Thymus (tissue), 11 donors: Measurements from ENCODE around the gene GPC1. TPM values are rescaled to one million over a fixed set of nuclear protein-coding genes. Genes with fewer than 3 reads are reported as not detected.

Experiments
- DNase-seq, 9 donors: peaks; one replicate each; pipeline ENCODE4 v3.0.0-alpha.2; 2013; ENCODE audit warnings: low spot score in 9 of 9, low read depth in 6 of 9, missing footprints in 1 of 9
- H3K27ac ChIP-seq, 2 donors: one replicate each; pipeline ENCODE4 v1.5.1; 2013; ENCODE audit warnings: control low read depth in 1 of 2, low read depth in 1 of 2, low read length in 1 of 2, mild to moderate bottlenecking in 1 of 2, moderate library complexity in 1 of 2
- H3K27me3 ChIP-seq, 2 donors: one replicate each; pipeline ENCODE4 v1.5.1; 2013; ENCODE audit warnings: low read length in 1 of 2; ENCODE audit not compliant: control insufficient read depth in 2 of 2, insufficient read depth in 1 of 2
- H3K36me3 ChIP-seq, 2 donors: one replicate each; pipeline ENCODE4 v1.5.1; 2013; ENCODE audit warnings: low read length in 1 of 2, mild to moderate bottlenecking in 1 of 2, moderate library complexity in 1 of 2; ENCODE audit not compliant: control insufficient read depth in 2 of 2, insufficient read depth in 2 of 2
- H3K4me1 ChIP-seq, 2 donors: one replicate each; pipeline ENCODE4 v1.5.1; 2013; ENCODE audit warnings: low read length in 2 of 2; ENCODE audit not compliant: control insufficient read depth in 2 of 2, insufficient read depth in 2 of 2
- H3K4me3 ChIP-seq, 2 donors: one replicate each; pipeline ENCODE4 v1.5.1; 2013; ENCODE audit warnings: low read length in 2 of 2, control low read depth in 1 of 2, mild to moderate bottlenecking in 1 of 2
- H3K9me3 ChIP-seq, 2 donors: one replicate each; pipeline ENCODE4 v1.5.1; 2013; ENCODE audit warnings: low read length in 1 of 2, mild to moderate bottlenecking in 1 of 2; ENCODE audit not compliant: control insufficient read depth in 2 of 2, insufficient read depth in 1 of 2
- WGBS: extraction: QIAGEN DNeasy Blood & Tissue Kit; methylation state at CpG from one replicate; pipeline ENCODE4 v1.1.7; 2013; 5-methylcytosine and 5-hydroxymethylcytosine counted together
- polyA plus RNA-seq: library from polyadenylated mRNA; stranded (reverse); fragments of 200-250 nt; gene quantifications from one replicate; pipeline ENCODE4 v1.2.3, GENCODE V29; 2013
- total RNA-seq: library from RNA; stranded (reverse); fragments of 120-200 nt; gene quantifications from one replicate; pipeline ENCODE4 v1.2.4, GENCODE V29; 2013
- donor health status: healthy.

GPC1 gene
- total and polyA plus RNA-seq, 2 donors: 4.4 to 46.6 TPM

DNA sequence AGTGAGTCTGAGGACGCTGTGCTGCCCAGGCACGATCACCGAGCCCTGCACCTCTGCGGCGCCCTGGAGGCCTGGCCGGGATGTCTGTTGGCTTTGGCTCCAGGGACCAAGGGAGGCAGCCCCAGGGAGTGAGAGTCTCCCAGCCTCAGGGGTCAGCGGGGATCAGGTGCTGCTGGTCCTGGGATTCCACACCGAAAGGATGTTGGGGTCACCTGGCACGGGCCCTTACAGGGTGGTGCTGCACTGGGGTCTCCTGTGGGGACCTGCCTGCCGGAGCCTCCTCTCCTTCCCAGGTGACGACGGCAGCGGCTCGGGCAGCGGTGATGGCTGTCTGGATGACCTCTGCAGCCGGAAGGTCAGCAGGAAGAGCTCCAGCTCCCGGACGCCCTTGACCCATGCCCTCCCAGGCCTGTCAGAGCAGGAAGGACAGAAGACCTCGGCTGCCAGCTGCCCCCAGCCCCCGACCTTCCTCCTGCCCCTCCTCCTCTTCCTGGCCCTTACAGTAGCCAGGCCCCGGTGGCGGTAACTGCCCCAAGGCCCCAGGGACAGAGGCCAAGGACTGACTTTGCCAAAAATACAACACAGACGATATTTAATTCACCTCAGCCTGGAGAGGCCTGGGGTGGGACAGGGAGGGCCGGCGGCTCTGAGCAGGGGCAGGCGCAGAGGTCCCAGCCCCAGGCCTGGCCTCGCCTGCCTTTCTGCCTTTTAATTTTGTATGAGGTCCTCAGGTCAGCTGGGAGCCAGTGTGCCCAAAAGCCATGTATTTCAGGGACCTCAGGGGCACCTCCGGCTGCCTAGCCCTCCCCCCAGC, 30.5 kb downstream of the GPC1 start:
- H3K4me1 ChIP-seq: no peaks in the 10 kb centered on the region
- H3K36me3 ChIP-seq: no peaks in the 10 kb centered on the region
- no peak for DNase-seq
- WGBS: 86% methylated on average over 28 of the region's 28 CpGs
- no peak overlapping the region for H3K27ac ChIP-seq
- H3K27me3 ChIP-seq: no peaks in the 10 kb centered on the region
- H3K9me3 ChIP-seq: no peaks in the 10 kb centered on the region
- no peak overlapping the region for H3K4me3 ChIP-seq

- 89% methylated on average over 19 of the region's 19 CpGs for WGBS
- no peaks in the 10 kb centered on the region for H3K4me1 ChIP-seq
- H3K9me3 ChIP-seq: no peaks in the 10 kb centered on the region
- DNase-seq: no peak
- no peak overlapping the region for H3K27ac ChIP-seq
- no peak overlapping the region for H3K4me3 ChIP-seq
- H3K36me3 ChIP-seq: no peaks in the 10 kb centered on the region
- no peaks in the 10 kb centered on the region for H3K27me3 ChIP-seq
Observed at GRCh38 chr2:240466579-240467148, 31.2 kb downstream of the GPC1 start.

- Histone ChIP-seq H3K4me1 (no peaks in the 10 kb centered on the region), H3K9me3 (no peaks in the 10 kb centered on the region), H3K4me3 (no peak overlapping the region), H3K27me3 (no peaks in the 10 kb centered on the region), H3K36me3 (no peaks in the 10 kb centered on the region), H3K27ac (no peak overlapping the region)
- WGBS: 91% methylated on average over 12 of the region's 12 CpGs
- no peak for DNase-seq
Observed at GRCh38 chr2:240467149-240467642, 31.7 kb downstream of the GPC1 start.

- H3K27ac ChIP-seq: no peak overlapping the region
- no peaks in the 10 kb centered on the region for H3K27me3 ChIP-seq
- H3K4me3 ChIP-seq: no peak overlapping the region
- H3K4me1 ChIP-seq: no peaks in the 10 kb centered on the region
- H3K9me3 ChIP-seq: peaks cover 0 to 4% of the 10 kb centered on the region in 2 donors
- WGBS: 95% methylated on average over 22 of the region's 22 CpGs
- no peaks in the 10 kb centered on the region for H3K36me3 ChIP-seq
- DNase-seq: no peak
Observed at GRCh38 chr2:240467659-240468302, 32.3 kb downstream of the GPC1 start.

GRCh38 chr2:240468303-240469238, 33.1 kb downstream of the GPC1 start:
- H3K36me3 ChIP-seq: no peaks in the 10 kb centered on the region
- H3K9me3 ChIP-seq: peaks cover 0 to 6% of the 10 kb centered on the region in 2 donors
- H3K4me1 ChIP-seq: no peaks in the 10 kb centered on the region
- H3K27ac ChIP-seq: no peak overlapping the region
- H3K27me3 ChIP-seq: no peaks in the 10 kb centered on the region
- no peak for DNase-seq
- 92% methylated on average over 20 of the region's 20 CpGs for WGBS
- no peak overlapping the region for H3K4me3 ChIP-seq

DNA sequence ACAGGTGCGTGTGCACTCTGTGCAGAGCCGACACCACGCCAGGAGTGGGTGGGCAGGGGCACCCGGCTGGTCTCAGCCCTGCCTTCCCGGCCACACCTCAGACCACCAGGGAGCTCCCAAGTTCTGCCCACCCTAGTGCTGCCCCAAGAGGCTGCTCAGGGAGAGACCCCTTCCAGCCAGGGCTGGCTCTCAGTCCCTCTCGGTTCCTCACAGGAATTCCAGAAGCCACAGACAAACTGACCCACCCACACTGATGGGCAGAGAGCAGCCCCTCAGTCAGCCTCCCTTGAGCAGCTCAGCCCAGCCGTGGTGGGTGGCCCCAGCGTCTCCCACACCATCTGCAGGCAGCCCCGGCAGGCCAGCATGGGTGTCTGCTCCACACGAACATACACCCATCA, 33.8 kb downstream of the GPC1 start:
- H3K4me3 ChIP-seq: no peak overlapping the region
- no peaks in the 10 kb centered on the region for H3K4me1 ChIP-seq
- 91% methylated on average over 10 of the region's 10 CpGs for WGBS
- H3K36me3 ChIP-seq: no peaks in the 10 kb centered on the region
- no peaks in the 10 kb centered on the region for H3K27me3 ChIP-seq
- no peak for DNase-seq
- no peak overlapping the region for H3K27ac ChIP-seq
- peaks cover 0 to 6% of the 10 kb centered on the region in 2 donors for H3K9me3 ChIP-seq

DNA sequence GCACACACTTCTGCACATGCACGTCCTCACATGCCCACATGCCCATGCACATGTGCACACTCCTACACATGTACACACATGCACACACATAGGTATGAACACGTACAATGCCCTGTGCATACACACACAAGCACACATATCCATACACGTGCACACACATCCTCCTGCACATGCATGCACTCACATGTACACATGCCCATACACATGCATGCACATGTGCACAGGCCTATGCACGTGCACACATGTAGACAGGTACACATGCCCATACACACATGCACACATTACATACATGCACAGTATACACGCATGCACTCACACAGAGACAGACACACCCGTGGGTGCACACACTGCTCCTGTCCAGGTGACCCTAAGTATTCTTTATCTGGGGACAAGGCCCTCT, 34.3 kb downstream of the GPC1 start:
- WGBS: 97% methylated on average over 6 of the region's 6 CpGs

GRCh38 chr2:240472078-240472790, 36.8 kb downstream of the GPC1 start:
- no peaks in the 10 kb centered on the region for H3K36me3 ChIP-seq
- H3K27me3 ChIP-seq: no peaks in the 10 kb centered on the region
- no peaks in the 10 kb centered on the region for H3K4me1 ChIP-seq
- peaks cover 0 to 6% of the 10 kb centered on the region in 2 donors for H3K9me3 ChIP-seq
- DNase-seq: no peak
- 97% methylated on average over 11 of the region's 11 CpGs for WGBS
- no peak overlapping the region for H3K27ac ChIP-seq
- H3K4me3 ChIP-seq: no peak overlapping the region

More for the DNA sequence above, 34.3 kb downstream of the GPC1 start:
- Histone ChIP-seq H3K9me3 (peaks cover 0 to 6% of the 10 kb centered on the region in 2 donors), H3K4me3 (no peak overlapping the region), H3K27me3 (no peaks in the 10 kb centered on the region), H3K27ac (no peak overlapping the region), H3K36me3 (no peaks in the 10 kb centered on the region), H3K4me1 (no peaks in the 10 kb centered on the region)
- no peak for DNase-seq
